ENCODE results near the gene WDR31.

The WDR31 gene

GRCh38 chr9:113361304-113362018, 21.4 kb upstream of the WDR31 start:
- no peak for DNase-seq

GRCh38 chr9:113360242-113360842, 20.3 kb upstream of the WDR31 start:
- no peak for DNase-seq
- intact Hi-C loops (cut with DNase I; ENCODE audit: low total_unique reads): no loop called here
- no peaks in the 10 kb centered on the region for H3K4me1 ChIP-seq
- H3K27me3 ChIP-seq: peaks cover 0 to 5% of the 10 kb centered on the region in 2 donors
- H3K9me3 ChIP-seq: no peaks in the 10 kb centered on the region
- no peak for TF ChIP-seq CTCF (IDR thresholded peaks at IDR 0.05)
- H3K27ac ChIP-seq: no peak overlapping the region
- no peaks in the 10 kb centered on the region for H3K36me3 ChIP-seq
- no peak overlapping the region for H3K4me3 ChIP-seq

More at GRCh38 chr9:113361304-113362018, 21.4 kb upstream of the WDR31 start:
- Histone ChIP-seq H3K9me3 (no peaks in the 10 kb centered on the region), H3K36me3 (no peaks in the 10 kb centered on the region), H3K27ac (no peak overlapping the region), H3K4me1 (no peaks in the 10 kb centered on the region), H3K4me3 (no peak overlapping the region), H3K27me3 (peaks cover 0 to 4% of the 10 kb centered on the region in 2 donors)
- TF ChIP-seq CTCF (IDR thresholded peaks at IDR 0.05): no peak
- intact Hi-C loops (cut with DNase I; ENCODE audit: low total_unique reads): no loop called here

GRCh38 chr9:113359385-113359784, 19.3 kb upstream of the WDR31 start:
- Histone ChIP-seq H3K27ac (no peak overlapping the region), H3K36me3 (no peaks in the 10 kb centered on the region), H3K27me3 (peaks cover 0 to 5% of the 10 kb centered on the region in 2 donors), H3K4me3 (no peak overlapping the region), H3K9me3 (no peaks in the 10 kb centered on the region), H3K4me1 (no peaks in the 10 kb centered on the region)
- intact Hi-C loops (cut with DNase I; ENCODE audit: low total_unique reads): no loop called here
- TF ChIP-seq CTCF (IDR thresholded peaks at IDR 0.05): no peak
- DNase-seq: no peak

- H3K27me3 ChIP-seq: peaks cover 0 to 5% of the 10 kb centered on the region in 2 donors
- no peaks in the 10 kb centered on the region for H3K9me3 ChIP-seq
- no peak for TF ChIP-seq CTCF (IDR thresholded peaks at IDR 0.05)
- intact Hi-C loops (cut with DNase I; ENCODE audit: low total_unique reads): no loop called here
- no peaks in the 10 kb centered on the region for H3K4me1 ChIP-seq
- DNase-seq: no peak
- H3K27ac ChIP-seq: no peak overlapping the region
- H3K36me3 ChIP-seq: no peaks in the 10 kb centered on the region
- no peak overlapping the region for H3K4me3 ChIP-seq
Measured at GRCh38 chr9:113356686-113357292, 16.7 kb upstream of the WDR31 start.

- H3K4me3 ChIP-seq: no peak overlapping the region
- no peak overlapping the region for H3K27ac ChIP-seq
- DNase-seq: no peak
- intact Hi-C loops (cut with DNase I; ENCODE audit: low total_unique reads): no loop called here
- TF ChIP-seq CTCF (IDR thresholded peaks at IDR 0.05): no peak
- H3K4me1 ChIP-seq: peaks cover 0 to 4% (median 3%) of the 10 kb centered on the region in 4 donors
- H3K36me3 ChIP-seq: no peaks in the 10 kb centered on the region
- H3K27me3 ChIP-seq: peaks cover 0 to 5% of the 10 kb centered on the region in 2 donors
- no peaks in the 10 kb centered on the region for H3K9me3 ChIP-seq
Measured at GRCh38 chr9:113355040-113355596, 15.0 kb upstream of the WDR31 start.

Data from tibial artery (tissue), 4 donors.